ENCODE measurements around the gene PARD3B. TPM values are rescaled to one million over a fixed set of nuclear protein-coding genes. Genes with fewer than 3 reads are reported as not detected.

PARD3B gene
- total and polyA plus RNA-seq, 7 donors, result 3.2 to 64.0 (median 42.5) TPM

DNA sequence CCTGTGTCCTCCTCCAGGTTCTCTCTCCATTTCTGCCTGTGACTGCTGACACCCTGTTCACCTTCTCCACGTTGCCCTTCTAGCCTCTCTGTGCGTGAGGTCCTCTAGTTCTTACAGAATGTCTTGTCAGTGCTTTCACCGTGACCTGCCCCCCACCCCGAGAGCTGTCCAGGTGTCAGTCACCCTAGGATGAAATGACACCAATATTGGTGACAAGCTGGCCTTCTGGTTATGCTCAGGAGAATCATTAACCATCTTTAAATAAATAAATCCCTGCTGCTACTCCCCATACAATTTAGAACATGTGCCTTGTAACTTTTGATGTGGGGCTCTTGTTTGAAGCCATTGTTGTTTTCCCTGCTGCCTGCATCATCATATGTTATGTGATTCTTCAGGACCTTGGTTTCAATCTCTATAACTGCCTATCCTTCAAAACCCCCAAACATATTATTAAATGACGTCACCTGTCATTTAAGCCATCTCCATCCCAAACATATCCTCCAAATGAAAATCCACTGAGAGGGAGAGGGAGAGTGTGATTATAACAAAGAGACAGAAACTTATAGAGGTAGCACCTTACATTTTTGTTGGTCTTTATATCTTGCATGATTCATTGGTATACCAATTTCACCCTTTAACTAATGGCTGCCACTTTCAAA, 496.3 kb downstream of the PARD3B start:
- H3K27me3 ChIP-seq, result no peaks in the 10 kb centered on the region
- DNase-seq, result no peak
- WGBS, 2 donors, result 33 to 66% methylated on average over 5 of the region's 5 CpGs
- no peaks in the 10 kb centered on the region for H3K36me3 ChIP-seq
- no peaks in the 10 kb centered on the region for H3K9me3 ChIP-seq
- intact Hi-C loops (cut with DNase I), result no loop called here
- TF ChIP-seq EP300 (IDR thresholded peaks at IDR 0.05) (no peak), POLR2A (IDR thresholded peaks at IDR 0.05) (no peak), POLR2AphosphoS5 (IDR thresholded peaks at IDR 0.05) (no peak)
- TF ChIP-seq, protein P1, sequence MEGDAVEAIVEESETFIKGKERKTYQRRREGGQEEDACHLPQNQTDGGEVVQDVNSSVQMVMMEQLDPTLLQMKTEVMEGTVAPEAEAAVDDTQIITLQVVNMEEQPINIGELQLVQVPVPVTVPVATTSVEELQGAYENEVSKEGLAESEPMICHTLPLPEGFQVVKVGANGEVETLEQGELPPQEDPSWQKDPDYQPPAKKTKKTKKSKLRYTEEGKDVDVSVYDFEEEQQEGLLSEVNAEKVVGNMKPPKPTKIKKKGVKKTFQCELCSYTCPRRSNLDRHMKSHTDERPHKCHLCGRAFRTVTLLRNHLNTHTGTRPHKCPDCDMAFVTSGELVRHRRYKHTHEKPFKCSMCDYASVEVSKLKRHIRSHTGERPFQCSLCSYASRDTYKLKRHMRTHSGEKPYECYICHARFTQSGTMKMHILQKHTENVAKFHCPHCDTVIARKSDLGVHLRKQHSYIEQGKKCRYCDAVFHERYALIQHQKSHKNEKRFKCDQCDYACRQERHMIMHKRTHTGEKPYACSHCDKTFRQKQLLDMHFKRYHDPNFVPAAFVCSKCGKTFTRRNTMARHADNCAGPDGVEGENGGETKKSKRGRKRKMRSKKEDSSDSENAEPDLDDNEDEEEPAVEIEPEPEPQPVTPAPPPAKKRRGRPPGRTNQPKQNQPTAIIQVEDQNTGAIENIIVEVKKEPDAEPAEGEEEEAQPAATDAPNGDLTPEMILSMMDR (IDR thresholded peaks at IDR 0.05), result no peak
- H3K4me1 ChIP-seq, result peaks cover 0 to 10% (median 3%) of the 10 kb centered on the region in 4 donors
- H3K27ac ChIP-seq, result no peak overlapping the region
- H3K4me3 ChIP-seq, result no peak overlapping the region

DNA sequence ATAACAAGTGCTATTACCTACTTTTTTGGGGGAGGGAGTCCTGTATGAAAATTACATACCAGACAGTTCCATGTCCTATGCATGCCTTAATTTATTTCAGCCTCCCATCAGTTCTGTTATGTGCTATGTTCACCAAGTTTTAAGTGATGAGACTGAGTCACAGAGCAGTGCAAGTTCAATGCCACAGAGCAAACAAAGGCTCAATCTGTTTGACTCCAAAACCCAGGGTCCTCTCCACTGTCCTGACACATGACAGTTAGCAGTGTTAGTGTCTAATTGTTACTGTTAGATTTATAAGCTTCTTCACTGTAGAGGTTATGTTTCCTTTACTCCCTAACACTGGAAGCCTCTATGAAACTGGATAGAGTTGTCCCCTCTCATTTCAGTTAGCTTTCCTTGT, 498.0 kb downstream of the PARD3B start:
- no peak for DNase-seq
- no peaks in the 10 kb centered on the region for H3K27me3 ChIP-seq
- TF ChIP-seq EP300 (IDR thresholded peaks at IDR 0.05) (no peak), POLR2A (IDR thresholded peaks at IDR 0.05) (no peak), POLR2AphosphoS5 (IDR thresholded peaks at IDR 0.05) (no peak)
- TF ChIP-seq, protein P1 (IDR thresholded peaks at IDR 0.05), result no peak
- peaks cover 0 to 7% (median 0%) of the 10 kb centered on the region in 4 donors for H3K36me3 ChIP-seq
- peaks cover 0 to 10% (median 3%) of the 10 kb centered on the region in 4 donors for H3K4me1 ChIP-seq
- H3K27ac ChIP-seq, result no peak overlapping the region
- H3K9me3 ChIP-seq, result no peaks in the 10 kb centered on the region
- intact Hi-C loops (cut with DNase I), result no loop called here
- no peak overlapping the region for H3K4me3 ChIP-seq

DNA sequence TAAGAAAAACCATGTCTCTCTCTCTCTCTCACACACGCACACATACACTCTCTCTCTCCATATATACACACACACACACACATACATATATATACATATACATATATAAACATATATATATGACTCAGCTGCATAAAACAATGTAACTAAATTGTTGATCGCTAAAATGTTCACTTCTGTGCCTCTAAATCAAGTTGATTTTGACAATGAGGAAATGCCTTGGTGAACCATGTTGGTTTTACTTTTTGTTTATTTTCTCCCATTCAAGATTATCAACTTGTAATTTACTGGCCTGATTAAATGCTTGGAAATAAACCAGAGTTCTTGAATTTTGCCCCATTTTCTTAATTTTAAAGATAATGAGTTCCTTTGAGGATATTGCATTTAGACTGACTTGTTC, 500.4 kb downstream of the PARD3B start:
- no peak for DNase-seq
- Histone ChIP-seq H3K36me3 (peaks cover 0 to 8% (median 0%) of the 10 kb centered on the region in 4 donors), H3K4me3 (no peak overlapping the region), H3K27me3 (no peaks in the 10 kb centered on the region), H3K9me3 (no peaks in the 10 kb centered on the region), H3K27ac (no peak overlapping the region), H3K4me1 (peaks cover 0 to 10% (median 3%) of the 10 kb centered on the region in 4 donors)
- TF ChIP-seq POLR2A (IDR thresholded peaks at IDR 0.05), result no peak
- TF ChIP-seq, protein P1 (IDR thresholded peaks at IDR 0.05), result no peak
- no peak for TF ChIP-seq EP300 (IDR thresholded peaks at IDR 0.05)
- no peak for TF ChIP-seq POLR2AphosphoS5 (IDR thresholded peaks at IDR 0.05)
- intact Hi-C loops (cut with DNase I), result no loop called here
- 77 to 91% methylated on average over 2 of the region's 2 CpGs for WGBS, 2 donors

DNA sequence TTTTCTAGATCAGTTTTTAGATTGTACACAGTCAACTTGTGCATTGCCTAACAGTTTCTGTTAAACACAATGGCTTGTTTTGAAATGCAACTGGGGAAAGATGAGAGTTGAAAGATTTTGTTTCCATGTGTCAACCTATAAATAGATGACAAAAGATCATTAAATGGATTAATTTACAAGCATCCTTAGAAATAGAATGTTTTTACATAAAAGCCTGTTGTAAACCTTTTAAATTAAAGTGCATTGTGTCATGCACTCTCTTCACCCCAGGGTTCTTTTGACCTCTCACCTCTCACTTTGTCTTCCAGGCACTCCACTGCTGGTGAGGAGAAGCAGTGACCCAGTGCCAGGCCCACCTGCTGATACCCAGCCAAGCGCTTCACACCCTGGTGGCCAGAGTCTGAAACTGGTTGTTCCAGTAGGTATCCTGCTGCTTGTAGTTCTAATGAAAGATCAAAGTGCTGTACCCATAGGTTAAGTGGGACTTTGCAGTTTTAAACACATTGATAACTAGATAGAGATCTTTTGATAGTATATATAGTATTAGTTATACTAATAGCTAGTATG, 502.1 kb downstream of the PARD3B start:
- no peaks in the 10 kb centered on the region for H3K27me3 ChIP-seq
- intact Hi-C loops (cut with DNase I), result no loop called here

More for the DNA sequence above, 502.1 kb downstream of the PARD3B start:
- no peak for DNase-seq
- Histone ChIP-seq H3K4me1 (no peaks in the 10 kb centered on the region), H3K27ac (no peak overlapping the region), H3K9me3 (no peaks in the 10 kb centered on the region), H3K4me3 (no peak overlapping the region), H3K36me3 (peaks cover 0 to 8% (median 0%) of the 10 kb centered on the region in 4 donors)
- TF ChIP-seq EP300 (IDR thresholded peaks at IDR 0.05) (no peak), POLR2AphosphoS5 (IDR thresholded peaks at IDR 0.05) (no peak), POLR2A (IDR thresholded peaks at IDR 0.05) (no peak)
- TF ChIP-seq, protein P1 (IDR thresholded peaks at IDR 0.05), result no peak
- WGBS, 2 donors, result 90 to 96% methylated on average over 1 of the region's 1 CpG

All from sigmoid colon (tissue), 7 donors.